Sigmoid colon (tissue), 4 donors: Measurements from ENCODE around the gene CCL17.

ENCODE experiments used
- POLR2A ChIP-seq, 2 donors: fragments of 450-650 bp; IDR thresholded peaks; one replicate each; pipeline ENCODE4 v1.6.1; 2016; ENCODE audit warnings: antibody characterized with exemption in 2 of 2, mild to moderate bottlenecking in 2 of 2, moderate library complexity in 2 of 2
- POLR2AphosphoS5 ChIP-seq, 4 donors: sonication (generic); formaldehyde crosslinking; IDR thresholded peaks; one replicate each; pipeline ENCODE4 v1.6.1; 2017; ENCODE audit warnings: antibody characterized with exemption in 4 of 4
- TF ChIP-seq, protein P1 (sequence below), 4 experiments: fragments of 450-650 bp in 3 of 4; fragments of 200-600 bp in 1 of 4; IDR thresholded peaks; one replicate each; pipeline ENCODE4 v1.5.1; 2016 to 2019; ENCODE audit warnings: antibody characterized with exemption in 4 of 4, mild to moderate bottlenecking in 3 of 4, moderate library complexity in 2 of 4

DNA sequence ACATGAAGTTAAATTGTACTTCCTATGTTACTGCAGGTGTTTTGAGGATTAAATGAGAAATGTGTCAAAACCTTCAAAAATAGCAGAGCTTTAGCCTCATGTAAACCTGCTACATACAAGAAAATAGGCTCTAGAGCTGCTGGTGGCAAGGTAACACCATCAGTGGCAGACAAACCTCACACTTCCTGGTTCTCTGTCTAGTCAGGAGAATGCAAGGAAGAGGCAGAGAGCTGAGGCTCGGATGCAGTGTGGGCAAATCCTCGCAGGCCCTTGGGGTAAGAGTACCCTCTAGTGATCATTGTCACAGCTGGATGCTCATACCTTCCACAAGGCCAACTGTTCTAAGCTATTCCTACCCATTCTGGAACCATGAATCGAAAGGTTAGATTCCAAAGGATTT is 28.4 kb downstream of the CCL17 start:
- TF ChIP-seq POLR2A (IDR thresholded peaks at IDR 0.05) (no peak), POLR2AphosphoS5 (IDR thresholded peaks at IDR 0.05) (no peak)
- TF ChIP-seq, protein P1, sequence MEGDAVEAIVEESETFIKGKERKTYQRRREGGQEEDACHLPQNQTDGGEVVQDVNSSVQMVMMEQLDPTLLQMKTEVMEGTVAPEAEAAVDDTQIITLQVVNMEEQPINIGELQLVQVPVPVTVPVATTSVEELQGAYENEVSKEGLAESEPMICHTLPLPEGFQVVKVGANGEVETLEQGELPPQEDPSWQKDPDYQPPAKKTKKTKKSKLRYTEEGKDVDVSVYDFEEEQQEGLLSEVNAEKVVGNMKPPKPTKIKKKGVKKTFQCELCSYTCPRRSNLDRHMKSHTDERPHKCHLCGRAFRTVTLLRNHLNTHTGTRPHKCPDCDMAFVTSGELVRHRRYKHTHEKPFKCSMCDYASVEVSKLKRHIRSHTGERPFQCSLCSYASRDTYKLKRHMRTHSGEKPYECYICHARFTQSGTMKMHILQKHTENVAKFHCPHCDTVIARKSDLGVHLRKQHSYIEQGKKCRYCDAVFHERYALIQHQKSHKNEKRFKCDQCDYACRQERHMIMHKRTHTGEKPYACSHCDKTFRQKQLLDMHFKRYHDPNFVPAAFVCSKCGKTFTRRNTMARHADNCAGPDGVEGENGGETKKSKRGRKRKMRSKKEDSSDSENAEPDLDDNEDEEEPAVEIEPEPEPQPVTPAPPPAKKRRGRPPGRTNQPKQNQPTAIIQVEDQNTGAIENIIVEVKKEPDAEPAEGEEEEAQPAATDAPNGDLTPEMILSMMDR (IDR thresholded peaks at IDR 0.05), result no peak
